NCI-H69 (cell line): ENCODE measurements around the gene PCCA.
"Not testable (repeated sequence)": the region's sequence is repeated elsewhere in the genome, so short reads cannot be mapped to it uniquely, and the experiment has no call there.

Experiments used
- DNase-seq: peaks from one replicate; lab custom pipeline; 2025; lab: John Stamatoyannopoulos, UW

Gene PCCA

DNA sequence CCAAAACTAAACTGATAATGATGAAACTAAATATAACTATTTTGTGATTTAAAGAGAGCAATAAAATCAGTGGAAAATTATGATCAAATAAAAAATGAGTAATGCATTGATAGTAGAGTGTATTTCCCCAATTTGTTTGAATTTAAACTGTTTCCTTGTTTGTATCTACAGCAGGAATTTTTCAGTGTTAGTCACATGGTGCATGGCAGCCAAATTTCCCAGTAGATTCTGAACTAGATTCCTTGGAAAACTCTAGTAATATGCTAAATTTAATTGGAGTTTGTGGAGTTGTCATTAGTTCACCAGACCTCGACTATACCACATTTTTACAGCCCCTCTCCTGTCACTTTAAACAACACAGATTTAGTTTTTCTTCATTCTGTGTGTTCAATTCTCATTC, 156.2 kb downstream of the PCCA start:
- DNase-seq, result no peak

DNA sequence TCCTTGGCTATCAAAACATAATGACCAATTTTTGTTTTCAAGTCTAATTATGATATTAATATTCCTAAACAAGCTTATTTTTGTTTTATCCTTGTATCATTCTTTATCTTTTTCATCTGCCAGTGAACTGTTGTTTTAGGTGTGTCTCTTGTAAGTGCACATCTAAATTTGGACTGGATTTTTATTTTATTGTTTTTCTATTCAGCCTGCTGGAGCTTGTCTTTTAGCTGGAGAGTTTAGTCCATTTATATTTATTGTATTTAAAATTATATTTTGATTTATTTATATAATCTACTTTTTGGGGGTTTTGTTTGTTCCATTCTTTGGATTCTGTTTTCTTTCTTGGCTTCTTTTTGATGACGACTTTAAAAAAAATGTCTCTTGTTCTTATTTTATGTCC, 159.0 kb downstream of the PCCA start:
- no peak for DNase-seq

DNA sequence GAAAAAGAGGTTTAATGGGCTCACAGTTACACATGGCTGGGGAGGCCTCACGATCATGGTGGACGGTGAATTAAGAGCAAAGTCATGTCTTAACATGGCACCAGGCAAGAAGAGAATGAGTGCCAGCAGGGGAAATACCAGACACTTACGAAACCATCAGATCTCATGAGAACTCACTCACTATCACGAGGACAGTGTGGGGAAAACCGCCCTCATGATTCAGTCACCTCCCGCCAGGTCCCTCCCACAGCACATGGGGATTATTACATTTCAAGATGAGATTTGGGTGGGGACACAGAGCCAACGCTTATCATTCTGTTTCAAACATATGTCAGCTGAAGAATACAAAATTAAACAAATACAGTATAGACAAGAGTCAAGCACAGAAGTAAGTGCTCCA, 165.1 kb downstream of the PCCA start:
- no peak for DNase-seq

DNA sequence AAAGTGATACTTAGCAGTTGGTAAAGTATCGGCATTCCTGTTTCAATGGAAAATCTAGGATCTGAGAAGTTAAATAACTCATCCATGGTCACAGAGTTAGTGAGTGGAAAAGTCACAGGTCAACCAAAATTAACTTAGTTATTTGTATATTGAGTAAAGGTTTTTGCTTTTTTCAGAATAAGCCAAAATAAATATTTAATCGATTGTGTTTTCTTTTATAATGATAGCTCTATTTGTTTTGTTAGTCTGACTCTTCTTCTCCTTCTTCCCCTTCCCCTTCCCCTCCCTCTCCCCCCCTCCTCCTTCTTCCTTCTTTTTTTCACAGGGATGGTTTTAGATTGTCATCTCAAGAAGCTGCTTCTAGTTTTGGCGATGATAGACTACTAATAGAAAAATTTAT, 173.5 kb downstream of the PCCA start:
- DNase-seq, result no peak

DNA sequence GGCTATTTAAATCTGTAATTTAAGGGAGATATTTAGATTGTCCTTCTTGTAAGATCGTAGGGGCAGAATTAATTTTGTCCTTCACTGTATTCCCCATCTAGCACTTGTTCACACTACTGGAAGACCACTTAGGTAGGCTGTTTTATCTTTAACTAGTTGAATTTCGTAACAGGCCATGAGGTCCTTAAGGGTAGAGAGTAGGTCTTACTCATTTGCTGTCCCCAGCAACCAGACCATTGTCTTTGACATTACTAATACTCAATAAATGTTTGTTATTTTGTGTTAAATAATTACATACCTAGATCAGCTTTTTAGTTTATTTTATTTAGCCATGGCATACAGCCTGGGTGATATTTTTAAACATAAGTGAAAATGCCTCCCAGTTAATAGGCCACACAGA, 177.1 kb downstream of the PCCA start:
- no peak for DNase-seq

DNA sequence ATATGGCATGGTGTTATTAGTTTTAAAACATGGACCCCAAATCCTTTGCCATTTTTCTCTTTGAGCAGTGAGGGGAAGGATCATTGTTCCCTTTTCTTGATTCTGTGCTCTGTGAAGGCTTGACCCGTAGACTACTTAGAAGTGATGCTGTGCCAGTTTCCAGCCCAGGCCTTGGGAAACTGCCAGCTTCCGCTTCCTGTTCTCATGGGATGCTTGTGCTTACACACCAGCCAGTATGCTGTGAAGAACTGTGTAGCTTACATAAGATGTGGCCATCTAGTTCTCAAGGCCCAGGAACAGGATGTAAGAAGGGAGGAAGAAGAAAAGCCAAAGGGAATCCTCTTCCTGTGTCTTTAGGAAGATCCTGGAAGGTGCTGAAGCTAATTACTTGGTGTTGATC, 180.9 kb downstream of the PCCA start:
- DNase-seq, result peak; percentile 51

DNA sequence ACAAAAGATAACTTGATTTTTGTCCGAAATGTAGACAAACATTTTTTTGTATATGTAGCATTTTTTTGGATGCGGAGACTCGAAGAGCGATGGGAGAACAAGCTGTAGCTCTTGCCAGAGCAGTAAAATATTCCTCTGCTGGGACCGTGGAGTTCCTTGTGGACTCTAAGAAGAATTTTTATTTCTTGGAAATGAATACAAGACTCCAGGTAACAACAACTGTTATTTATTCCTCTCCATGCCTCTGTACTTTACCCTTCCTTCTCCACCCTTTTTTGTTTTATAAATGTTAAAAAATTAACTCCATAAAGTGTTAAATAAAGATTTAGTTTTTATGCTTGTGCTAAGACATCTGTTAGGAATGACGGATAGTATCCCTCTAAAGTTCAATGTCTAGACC, 184.2 kb downstream of the PCCA start:
- DNase-seq, result no peak

DNA sequence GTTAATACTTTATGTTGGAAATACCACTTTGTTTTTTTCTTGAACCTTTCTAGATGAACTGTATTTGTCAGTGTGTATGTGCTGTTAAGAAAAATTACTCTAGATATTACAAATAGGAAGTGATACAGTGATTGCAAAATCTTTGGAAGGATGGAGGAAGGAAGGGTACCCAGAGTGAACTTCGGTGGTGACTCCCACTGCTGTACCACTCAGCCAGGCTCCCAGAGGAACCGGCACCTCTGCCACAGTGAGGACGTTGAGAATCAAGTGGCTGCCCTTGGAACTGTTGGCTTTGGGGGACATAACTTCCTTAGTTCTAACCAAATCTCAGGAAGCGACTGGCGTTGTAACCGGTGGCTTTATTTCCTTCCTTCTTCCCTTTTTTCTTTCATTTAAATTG, 184.7 kb downstream of the PCCA start:
- DNase-seq, result no peak

DNA sequence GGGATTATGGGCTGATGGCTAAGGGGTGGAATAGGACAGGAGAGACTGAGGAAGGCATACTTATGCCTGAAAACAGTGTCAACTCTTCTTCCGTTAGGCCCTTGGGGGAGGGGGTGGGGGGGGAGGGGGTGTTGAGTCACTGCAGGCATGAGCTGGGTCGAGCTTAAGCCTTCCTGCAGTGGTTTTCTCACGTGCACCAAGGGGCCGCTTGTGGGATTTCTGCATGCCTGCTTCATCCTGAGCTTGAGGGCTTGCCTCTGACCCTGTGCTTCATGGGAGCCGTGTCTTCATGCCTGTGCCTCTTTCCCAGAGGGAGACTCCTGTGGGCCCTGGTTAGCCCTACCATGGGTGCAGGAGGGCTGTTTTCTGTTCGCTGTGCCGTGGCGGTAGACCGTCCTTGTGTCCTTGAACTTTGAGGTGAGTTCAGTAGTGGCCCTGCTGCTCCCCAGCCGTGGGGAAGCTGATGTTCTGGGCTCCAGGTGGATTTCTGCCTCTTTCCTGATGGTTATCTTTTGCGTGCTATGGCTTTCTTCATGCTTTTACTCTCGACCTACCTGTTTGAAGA, 186.1 kb downstream of the PCCA start:
- DNase-seq, result no peak

DNA sequence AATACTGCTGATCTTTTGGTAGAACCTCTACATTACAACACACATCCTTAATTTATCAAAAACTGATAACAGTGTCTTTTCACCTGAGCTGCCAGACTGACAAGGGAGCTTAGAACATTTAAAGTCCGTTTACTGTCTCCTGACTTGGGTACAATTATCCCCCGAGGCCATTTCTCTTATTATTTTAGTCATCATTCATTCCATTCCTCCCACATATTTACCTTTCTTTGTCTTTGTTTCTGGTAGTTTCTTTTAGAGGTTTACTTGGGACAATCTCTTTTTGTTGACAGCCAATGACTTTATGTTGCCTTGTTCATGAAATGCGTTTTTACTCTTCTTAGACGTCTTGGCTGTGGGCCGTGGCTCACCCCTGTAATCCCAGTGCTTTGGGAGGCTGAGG, 186.9 kb downstream of the PCCA start:
- peak; percentile 59 for DNase-seq

DNA sequence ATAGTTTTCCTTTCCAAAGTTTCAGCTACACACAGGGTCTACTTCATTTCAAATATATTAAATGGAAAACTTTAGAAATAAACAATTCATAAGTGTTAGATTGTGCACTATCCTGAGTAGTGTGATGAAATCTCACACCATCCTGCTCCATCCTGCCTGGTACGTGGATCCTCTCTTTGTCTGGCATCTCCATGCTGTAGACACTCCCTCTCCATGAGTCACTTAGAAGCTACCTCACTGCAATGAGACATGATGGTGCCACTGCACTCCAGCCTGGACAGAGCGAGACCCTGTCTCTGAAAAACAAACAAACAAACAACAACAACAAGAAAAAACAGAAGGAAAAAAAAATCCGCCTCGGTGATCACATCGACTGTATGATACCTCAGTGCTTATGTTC, 191.8 kb downstream of the PCCA start:
- no peak for DNase-seq

DNA sequence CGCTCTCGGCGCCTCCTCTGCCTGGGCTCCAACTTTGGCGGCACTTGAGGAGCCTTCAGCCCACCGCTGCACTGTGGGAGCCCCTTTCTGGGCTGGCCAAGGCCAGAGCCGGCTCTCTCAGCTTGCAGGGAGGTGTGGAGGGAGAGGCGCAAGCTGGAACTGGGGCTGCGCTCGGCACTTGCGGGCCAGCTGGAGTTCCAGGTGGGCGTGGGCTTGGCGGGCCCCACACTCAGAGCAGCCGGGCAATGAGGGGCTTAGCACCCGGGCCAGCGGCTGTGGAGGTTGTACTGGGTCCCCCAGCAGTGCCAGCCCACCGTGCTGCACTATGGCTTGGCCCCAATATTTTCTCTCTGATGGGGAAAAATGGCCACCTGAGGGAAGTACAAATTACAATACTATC, 193.4 kb downstream of the PCCA start:
- DNase-seq, result not testable (repeated sequence)

DNA sequence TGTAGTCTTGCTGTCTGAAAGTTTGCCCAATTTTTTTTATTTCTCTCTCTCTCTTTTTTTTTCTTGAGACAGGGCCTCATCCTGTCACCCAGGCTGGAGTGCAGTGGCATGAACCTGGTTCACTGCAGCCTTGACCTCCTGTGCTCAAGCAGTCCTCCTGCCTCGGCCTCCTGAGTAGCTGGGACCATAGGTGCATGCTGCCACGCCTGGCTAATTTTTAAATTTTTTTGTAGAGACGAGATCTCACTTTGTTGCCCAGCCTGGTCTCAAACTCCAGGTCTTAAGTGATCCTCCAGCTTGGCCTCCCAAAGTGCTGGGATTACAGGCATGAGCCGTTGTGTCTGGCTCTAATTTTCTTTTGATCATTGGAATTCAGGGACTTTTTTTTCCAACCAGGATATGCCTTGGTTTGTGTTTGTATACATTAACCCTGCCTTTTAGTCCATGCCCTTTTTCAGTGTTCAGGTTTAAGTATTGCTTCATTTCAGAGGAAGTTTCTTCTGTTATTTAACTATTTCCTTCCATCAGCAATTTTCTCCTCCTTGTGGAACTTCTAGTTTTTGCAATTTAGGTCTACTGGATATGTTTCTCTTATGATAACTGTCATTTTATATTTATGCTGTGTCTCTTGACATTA, 201.4 kb downstream of the PCCA start:
- no peak for DNase-seq

DNA sequence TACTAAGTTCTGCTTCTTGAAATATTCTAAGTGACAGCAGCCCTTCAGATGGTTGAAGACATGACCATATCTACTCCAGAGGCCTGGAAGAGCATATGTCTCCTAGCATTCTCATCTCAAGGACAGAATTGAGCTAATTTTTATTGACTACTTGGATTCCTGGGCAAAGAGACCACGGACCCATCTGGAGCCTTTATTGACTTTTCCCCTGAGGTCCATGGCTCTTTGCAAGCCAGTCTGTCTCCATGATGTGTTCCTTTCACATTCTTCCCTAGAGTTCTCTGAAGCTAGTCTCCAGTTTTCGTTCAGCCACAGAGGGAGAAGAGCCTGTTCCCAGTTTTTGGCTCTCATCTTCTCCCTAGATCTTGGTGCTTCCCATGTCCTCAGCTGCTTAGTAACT, 202.7 kb downstream of the PCCA start:
- DNase-seq, result peak; percentile 47

DNA sequence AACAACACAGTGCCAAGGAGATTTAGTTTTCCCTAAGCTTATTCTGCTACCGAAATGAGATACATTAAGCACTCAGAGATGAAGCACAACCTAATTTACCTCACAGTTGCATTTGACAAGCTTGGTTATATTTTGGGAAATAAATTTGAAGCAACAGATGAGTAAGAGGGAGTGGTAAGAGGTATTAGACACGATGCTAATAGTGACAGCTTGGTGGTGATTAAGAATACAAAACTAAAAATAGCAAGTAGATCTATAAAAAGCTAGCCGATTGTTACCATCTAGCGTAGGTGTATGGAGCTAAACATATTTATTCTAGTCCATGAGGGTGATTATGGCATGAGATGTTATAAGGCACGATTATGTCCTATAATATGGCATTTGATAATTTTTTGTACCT, 208.5 kb downstream of the PCCA start:
- no peak for DNase-seq

DNA sequence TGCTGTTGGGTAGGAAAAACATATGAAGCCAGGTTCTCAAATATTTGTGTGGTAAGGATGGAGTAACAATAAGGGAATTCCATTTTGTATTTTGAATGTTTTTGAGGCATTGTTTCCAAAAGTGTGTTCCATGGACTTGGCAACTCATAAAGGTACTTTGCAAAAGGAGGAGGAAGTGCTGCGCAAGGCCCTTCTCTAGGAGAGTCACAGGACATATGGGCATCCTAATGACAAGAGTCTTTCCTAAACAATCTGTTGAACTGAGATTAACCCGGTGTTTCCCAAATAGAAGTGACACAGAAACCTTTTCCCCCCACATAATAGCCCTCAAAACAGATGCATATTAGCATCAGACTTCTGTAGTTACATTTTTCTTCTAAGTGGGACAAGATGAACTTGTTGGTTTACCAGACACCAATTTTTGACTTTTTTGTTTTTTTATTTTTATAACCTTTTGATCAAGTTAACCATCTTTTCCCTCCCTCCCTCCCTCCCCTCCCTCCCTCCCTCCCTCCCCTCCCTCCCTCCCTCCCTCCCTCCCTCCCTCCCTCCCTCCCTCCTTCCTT, 209.3 kb downstream of the PCCA start:
- no peak for DNase-seq

DNA sequence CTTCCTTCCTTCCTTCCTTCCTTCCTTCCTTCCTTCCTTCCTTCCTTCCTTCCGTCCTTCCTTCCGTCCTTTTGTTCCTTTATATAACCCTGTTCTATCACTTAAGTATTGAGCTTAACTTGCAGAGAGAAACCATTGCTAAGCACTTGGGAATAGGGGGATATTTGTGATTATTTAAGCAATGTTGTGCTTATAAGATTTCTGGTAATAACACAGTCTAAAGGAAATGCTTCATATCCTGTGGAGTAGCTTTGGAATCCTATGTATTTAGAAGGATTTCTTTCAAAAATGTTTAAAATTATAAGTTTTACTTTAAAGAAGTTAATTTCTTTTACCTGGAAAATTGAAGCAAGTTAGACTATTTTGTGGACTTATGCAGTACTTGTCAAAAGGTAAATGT, 209.8 kb downstream of the PCCA start:
- no peak for DNase-seq

DNA sequence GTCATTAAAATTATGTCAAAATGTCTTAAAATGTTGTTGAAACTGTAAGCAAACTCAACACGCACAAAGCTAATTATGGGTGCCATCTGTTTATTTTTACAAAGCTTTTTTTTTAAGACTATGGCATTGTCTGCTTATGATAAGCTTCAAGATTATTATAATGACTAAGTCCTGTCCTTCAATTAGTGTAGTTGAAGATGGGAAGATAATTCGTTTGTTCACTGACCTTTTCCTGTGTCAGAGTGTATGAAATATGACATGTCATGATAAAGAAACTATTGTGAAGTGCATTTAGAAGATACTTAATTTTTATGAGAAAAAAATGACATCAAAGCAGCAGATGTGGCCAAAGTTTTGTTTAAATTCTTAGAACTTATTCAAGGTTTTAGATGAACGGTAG, 211.3 kb downstream of the PCCA start:
- DNase-seq, result peak; percentile 40

DNA sequence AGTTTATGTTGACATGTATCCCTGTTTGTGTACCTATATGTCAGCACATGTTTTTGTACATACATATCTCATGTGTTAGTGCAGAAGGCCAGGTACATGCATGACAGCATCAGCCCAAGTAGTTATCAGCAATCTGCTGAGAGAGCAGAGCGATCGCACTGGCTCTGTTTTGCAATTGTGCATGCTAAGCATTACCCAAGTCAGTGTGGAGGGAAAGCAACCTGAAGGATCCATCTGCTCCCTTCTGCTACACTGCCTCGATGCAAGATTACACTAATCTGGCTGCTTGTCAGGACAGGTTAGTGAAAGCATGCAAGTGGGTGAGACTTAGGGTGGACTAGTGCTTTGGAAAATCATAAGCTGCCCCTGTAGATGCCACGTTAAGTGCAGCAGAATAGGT, 211.8 kb downstream of the PCCA start:
- peak; percentile 83 for DNase-seq

DNA sequence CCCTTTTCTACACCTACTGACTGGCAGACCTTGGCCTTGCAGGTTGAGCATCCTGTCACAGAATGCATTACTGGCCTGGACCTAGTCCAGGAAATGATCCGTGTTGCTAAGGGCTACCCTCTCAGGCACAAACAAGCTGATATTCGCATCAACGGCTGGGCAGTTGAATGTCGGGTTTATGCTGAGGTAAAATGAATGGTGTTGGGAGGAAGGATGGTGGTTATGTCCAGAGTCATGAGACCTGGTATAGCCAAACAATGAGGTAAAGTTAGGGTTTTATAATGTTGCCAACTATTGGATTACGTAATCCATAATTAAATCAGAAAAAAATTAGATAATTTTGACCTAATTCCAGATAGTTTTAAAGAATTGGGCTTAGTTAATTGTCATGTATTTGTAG, 212.5 kb downstream of the PCCA start:
- peak; percentile 97 for DNase-seq

DNA sequence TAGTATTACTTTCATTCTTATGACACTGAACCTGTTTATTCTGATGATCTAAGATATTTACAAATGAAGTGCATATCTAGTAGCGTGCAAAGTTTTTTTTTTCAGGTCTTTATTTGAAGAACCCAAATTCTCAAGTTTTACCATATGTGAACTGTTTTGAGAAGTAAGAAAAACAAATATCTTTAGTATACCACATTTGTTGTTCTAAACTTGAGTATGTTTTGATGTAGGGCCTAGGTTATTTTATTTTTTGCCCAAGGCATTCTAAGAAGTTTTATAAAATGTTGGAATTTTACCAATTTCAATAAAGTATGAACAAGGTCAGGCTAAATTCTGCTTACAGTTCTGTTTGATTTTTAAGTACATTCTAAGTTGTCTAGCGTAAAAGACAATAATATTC, 213.5 kb downstream of the PCCA start:
- DNase-seq, result no peak

DNA sequence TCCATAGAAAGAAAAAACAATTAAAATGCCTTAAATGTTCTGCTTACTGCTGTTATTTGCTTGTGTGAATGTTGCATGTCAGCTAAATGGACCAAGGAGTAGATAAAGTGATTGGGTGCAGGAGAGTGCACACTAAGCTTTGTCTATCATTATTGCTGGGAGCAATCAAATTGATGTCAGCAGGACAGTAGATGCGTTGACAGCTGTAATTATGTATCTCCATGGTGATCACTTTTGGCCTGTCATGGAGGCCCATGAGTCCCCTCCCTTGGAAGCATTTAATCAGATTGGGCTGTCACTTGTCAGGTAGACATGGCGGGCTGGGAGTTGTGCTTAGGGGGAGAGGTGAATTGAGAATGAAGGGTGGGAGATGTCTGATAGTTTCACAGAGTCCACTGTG, 215.3 kb downstream of the PCCA start:
- DNase-seq, result peak; percentile 96

DNA sequence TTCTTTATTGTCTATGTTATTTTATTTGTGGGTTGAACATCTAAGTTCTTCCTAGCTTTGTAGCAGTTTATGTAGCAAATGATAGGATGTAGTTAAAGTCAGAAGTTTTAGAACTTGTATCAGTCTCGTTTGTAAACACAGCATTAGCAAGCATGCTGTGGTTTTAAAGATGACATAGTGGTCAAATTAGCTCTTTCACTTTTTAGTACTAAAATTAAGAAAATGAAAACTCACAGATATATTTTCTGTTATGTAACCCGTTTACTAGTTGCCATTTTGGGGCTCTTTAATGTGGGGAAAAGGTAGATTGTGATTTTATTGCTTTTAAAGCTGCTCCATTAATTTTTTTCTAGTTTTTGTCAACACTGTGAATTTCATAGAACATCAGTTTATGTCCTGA, 216.5 kb downstream of the PCCA start:
- DNase-seq, result peak; percentile 31

DNA sequence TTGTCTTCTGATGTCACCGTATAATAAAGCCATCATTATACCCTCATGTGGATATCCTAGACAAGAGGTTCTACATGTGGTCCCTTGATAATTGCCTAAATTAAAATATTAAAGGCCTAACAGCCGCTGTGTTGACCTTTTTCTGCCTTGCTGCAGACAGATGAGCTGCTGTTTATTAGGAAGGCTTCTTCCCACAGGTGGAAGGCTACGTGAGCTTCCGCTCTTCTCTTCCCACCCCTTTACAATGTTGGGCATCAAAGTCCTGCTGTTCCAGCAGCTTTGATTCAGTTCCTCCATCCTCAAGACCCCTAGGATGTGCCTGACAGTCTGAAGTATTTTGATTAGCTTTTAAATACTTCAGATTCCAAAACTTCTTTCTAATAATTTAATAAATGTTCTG, 217.1 kb downstream of the PCCA start:
- DNase-seq, result peak; percentile 97
